ENCODE data around the gene TRAM2. TPM values are rescaled to one million over a fixed set of nuclear protein-coding genes. Genes with fewer than 3 reads are reported as not detected.

TRAM2 gene
- total and polyA plus RNA-seq, 2 donors (not counting 3 experiments of a cell fraction or from before 2014, with no cell fraction given), result 85.7 to 98.6 TPM

GRCh38 chr6:52510213-52510562 lies 66.7 kb downstream of the TRAM2 start:
- Histone ChIP-seq H3K27ac (ENCODE audit: insufficient read depth, low read depth, low read length) (peak overlapping the region; percentile 89), H3K36me3 (ENCODE audit: control insufficient read depth in 2 of 2, extremely low read depth in 1 of 2, insufficient read depth in 2 of 2, low read length in 2 of 2) (peaks cover 33 to 44% of the 10 kb centered on the region in 2 experiments), H3K9me1 (replicated peaks; ENCODE audit: control insufficient read depth, extremely low read depth, insufficient read depth, low read length) (no peaks in the 10 kb centered on the region), H2AFZ (ENCODE audit: low read depth, low read length) (no peak overlapping the region), H4K20me1 (replicated peaks; ENCODE audit: control insufficient read depth, extremely low read depth, insufficient read depth, low read length) (no peaks in the 10 kb centered on the region), H3K4me2 (ENCODE audit: insufficient read depth, low read length) (peak overlapping the region; percentile 32), H3K4me3 (replicated peaks in 1 of 3; ENCODE audit: insufficient read depth in 1 of 3, low read depth in 1 of 3, low read length in 3 of 3) (no peak overlapping the region), H3K4me1 (ENCODE audit: control insufficient read depth, extremely low read depth, insufficient read depth, low read length) (peaks cover 58% of the 10 kb centered on the region), H3K9me3 (replicated peaks; ENCODE audit: control insufficient read depth, insufficient read depth, low read length) (no peaks in the 10 kb centered on the region), H3K27me3 (ENCODE audit: control insufficient read depth in 2 of 2, insufficient read depth in 2 of 2, low read length in 2 of 2) (no peaks in the 10 kb centered on the region), H3K79me2 (ENCODE audit: control insufficient read depth, insufficient read depth, low read length) (no peaks in the 10 kb centered on the region), H3K9ac (replicated peaks; ENCODE audit: extremely low read depth, insufficient read depth, low read length) (no peak overlapping the region)
- no peak for DNase-seq (ENCODE audit: low read depth, low spot score)
- TF ChIP-seq POLR2AphosphoS5 (IDR thresholded peaks at IDR 0.05; ENCODE audit: insufficient read depth, low read depth, low read length), result no peak
- no peak for TF ChIP-seq GATA2 (IDR thresholded peaks at IDR 0.05; ENCODE audit: insufficient read depth, insufficient read length, low read depth, low read length)
- no peak for TF ChIP-seq EZH2 (IDR thresholded peaks at IDR 0.05; ENCODE audit: borderline replicate concordance, low read depth, low read length, severe bottlenecking)
- no peak for TF ChIP-seq POLR2A (IDR thresholded peaks at IDR 0.05; ENCODE audit: low read depth, low read length)
- TF ChIP-seq JUN (IDR thresholded peaks at IDR 0.05; ENCODE audit: borderline replicate concordance, insufficient read depth, insufficient read length, low read depth), result no peak
- no peak for TF ChIP-seq MAX (IDR thresholded peaks at IDR 0.05; ENCODE audit: insufficient read depth, insufficient read length)
- TF ChIP-seq CTCF (IDR thresholded peaks at IDR 0.05; ENCODE audit: extremely low read depth in 1 of 2, insufficient read depth in 1 of 2, low read depth in 1 of 2, low read length in 2 of 2), result no peak
- TF ChIP-seq MYC (IDR thresholded peaks at IDR 0.05; ENCODE audit: low read depth, low read length), result no peak
- no peak for TF ChIP-seq FOS (IDR thresholded peaks at IDR 0.05; ENCODE audit: borderline replicate concordance, insufficient read depth, low read length)
- no peak for FAIRE-seq
- ChIA-PET CTCF (interaction anchor here (0.8 kb wide), 1 partner anchor 90 kb away, joined by 3 read pairs; the partner anchor contains the start of gene EFHC1), POLR2A (interaction anchor here (1.1 kb wide), 1 partner anchor 87 kb away, joined by 4 read pairs; no protein-coding TSS in a partner anchor)
- BruUV-seq (replicated peaks), result no TSS peak
- dilution Hi-C loops (cut with MboI; ENCODE audit: extremely low pct_ligation_motif_present, low sequenced_read_pairs), result no loop called here
- intact Hi-C loops (cut with micrococcal nuclease), result loop anchor here (1.0 to 10.0 kb wide), 2 partner anchors 25 to 485 kb away; partner anchors contain the start of gene GSTA4

All from endothelial cell of umbilical vein (primary cell).